Osteoblast (primary cell): ENCODE results near the gene NSUN5. TPM values are rescaled to one million over a fixed set of nuclear protein-coding genes. Genes with fewer than 3 reads are reported as not detected.

Experiments
- DNase-seq: peaks from one replicate; pipeline ENCODE4 v3.0.0; 2011; ENCODE audit warnings: low spot score, mixed read lengths; ENCODE audit not compliant: insufficient read length; ENCODE audit errors: missing footprints
- H2AFZ ChIP-seq: 2 replicates; pipeline ENCODE4 v1.6.0; 2011; ENCODE audit warnings: mild to moderate bottlenecking, low read length
- H3K27ac ChIP-seq: 2 replicates; pipeline ENCODE4 v1.5.1; 2011; ENCODE audit warnings: mild to moderate bottlenecking, low read depth, low read length, moderate library complexity
- H3K27me3 ChIP-seq: 2 replicates; pipeline ENCODE4 v1.6.0; 2012; ENCODE audit warnings: mild to moderate bottlenecking, control low read depth, inconsistent platforms, low read length, moderate library complexity; ENCODE audit not compliant: insufficient read depth
- H3K36me3 ChIP-seq: 2 replicates; pipeline ENCODE4 v1.5.1; 2011; ENCODE audit warnings: mild to moderate bottlenecking, low read length, control low read depth, moderate library complexity; ENCODE audit not compliant: insufficient read depth
- H3K4me1 ChIP-seq: 2 replicates; pipeline ENCODE4 v1.5.1; 2011; ENCODE audit warnings: mild to moderate bottlenecking, low read length, control low read depth, moderate library complexity; ENCODE audit not compliant: insufficient read depth
- H3K4me2 ChIP-seq: 2 replicates; pipeline ENCODE4 v1.6.0; 2011; ENCODE audit warnings: mild to moderate bottlenecking, low read length; ENCODE audit not compliant: insufficient read depth
- H3K4me3 ChIP-seq: fragments of 200-600 bp; sonication (generic); 3 replicates; pipeline ENCODE4 v1.5.1; 2012; ENCODE audit warnings: mild to moderate bottlenecking, low read length, inconsistent platforms; ENCODE audit not compliant: insufficient read depth
- H3K79me2 ChIP-seq: 2 replicates; pipeline ENCODE4 v1.6.0; 2012; ENCODE audit warnings: mild to moderate bottlenecking, low read length, control low read depth, inconsistent platforms; ENCODE audit not compliant: insufficient read depth
- H3K9me3 ChIP-seq: 2 replicates; pipeline ENCODE4 v1.5.1; 2011; ENCODE audit warnings: low read depth, low read length, control low read depth
- H4K20me1 ChIP-seq: 2 replicates; pipeline ENCODE4 v1.6.0; 2012; ENCODE audit warnings: mild to moderate bottlenecking, low read length, control low read depth; ENCODE audit not compliant: insufficient read depth
- total RNA-seq: library from RNA; depleted of rRNA; stranded (reverse); fragments of >200 nt; gene quantifications from 2 replicates; pipeline ENCODE4 v1.2.3, GENCODE V29; 2012
- TF ChIP-seq, protein P1 (sequence below): IDR thresholded peaks from 2 replicates; pipeline ENCODE4 v1.5.1; 2011; ENCODE audit warnings: mild to moderate bottlenecking, low read depth, low read length, moderate library complexity; ENCODE audit errors: extremely low read depth

Gene NSUN5
- 17.0 and 17.1 TPM in 2 replicates for total RNA-seq

DNA sequence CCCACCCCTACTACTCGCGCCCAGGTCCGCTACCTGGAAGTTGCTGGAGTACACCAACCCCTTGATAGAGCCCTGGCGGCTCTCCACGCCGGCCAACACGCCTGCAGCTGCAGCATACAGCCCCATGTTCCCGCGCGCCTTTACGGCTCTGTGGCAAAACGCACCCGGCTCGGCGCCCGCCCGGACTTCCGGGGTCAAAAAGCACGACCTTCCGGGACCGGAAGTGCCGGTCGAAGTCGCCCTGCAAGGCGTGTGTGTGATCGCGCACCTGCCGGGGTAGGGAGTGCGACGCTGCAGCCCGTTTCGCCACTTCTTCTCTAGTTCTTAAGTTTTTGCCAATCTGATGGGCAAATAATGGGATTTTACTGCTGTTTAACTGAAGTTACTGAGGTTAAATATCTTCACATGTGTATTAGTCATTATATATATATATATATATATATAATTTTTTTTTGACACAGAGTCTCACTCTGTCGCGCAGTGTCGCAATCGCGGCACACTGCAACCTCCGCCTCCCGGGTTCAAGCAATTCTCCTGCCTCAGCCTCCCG, at the start of gene NSUN5:
NSUN5 (minus strand) TSS at position 162 of the 550 bp plus-strand sequence; CDS start at position 126, 36 bp downstream.
- TF ChIP-seq, protein P1, sequence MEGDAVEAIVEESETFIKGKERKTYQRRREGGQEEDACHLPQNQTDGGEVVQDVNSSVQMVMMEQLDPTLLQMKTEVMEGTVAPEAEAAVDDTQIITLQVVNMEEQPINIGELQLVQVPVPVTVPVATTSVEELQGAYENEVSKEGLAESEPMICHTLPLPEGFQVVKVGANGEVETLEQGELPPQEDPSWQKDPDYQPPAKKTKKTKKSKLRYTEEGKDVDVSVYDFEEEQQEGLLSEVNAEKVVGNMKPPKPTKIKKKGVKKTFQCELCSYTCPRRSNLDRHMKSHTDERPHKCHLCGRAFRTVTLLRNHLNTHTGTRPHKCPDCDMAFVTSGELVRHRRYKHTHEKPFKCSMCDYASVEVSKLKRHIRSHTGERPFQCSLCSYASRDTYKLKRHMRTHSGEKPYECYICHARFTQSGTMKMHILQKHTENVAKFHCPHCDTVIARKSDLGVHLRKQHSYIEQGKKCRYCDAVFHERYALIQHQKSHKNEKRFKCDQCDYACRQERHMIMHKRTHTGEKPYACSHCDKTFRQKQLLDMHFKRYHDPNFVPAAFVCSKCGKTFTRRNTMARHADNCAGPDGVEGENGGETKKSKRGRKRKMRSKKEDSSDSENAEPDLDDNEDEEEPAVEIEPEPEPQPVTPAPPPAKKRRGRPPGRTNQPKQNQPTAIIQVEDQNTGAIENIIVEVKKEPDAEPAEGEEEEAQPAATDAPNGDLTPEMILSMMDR: no peak
- peak within 1 kb of the TSS; percentile 81 for H3K4me3 ChIP-seq
- peak within 1 kb of the TSS; percentile 88 for H3K4me2 ChIP-seq
- no peaks in the 10 kb centered on the region for H3K9me3 ChIP-seq
- no peaks in the 10 kb centered on the region for H3K27me3 ChIP-seq
- peaks cover 2% of the 10 kb centered on the region for H3K79me2 ChIP-seq
- peaks cover 4% of the 10 kb centered on the region for H3K4me1 ChIP-seq
- no peaks in the 10 kb centered on the region for H4K20me1 ChIP-seq
- H3K36me3 ChIP-seq: peaks cover 8% of the 10 kb centered on the region
- H2AFZ ChIP-seq: peak within 1 kb of the TSS; percentile 84
- no peak within 1 kb of the TSS for H3K27ac ChIP-seq
- DNase-seq: peak; percentile 98

DNA sequence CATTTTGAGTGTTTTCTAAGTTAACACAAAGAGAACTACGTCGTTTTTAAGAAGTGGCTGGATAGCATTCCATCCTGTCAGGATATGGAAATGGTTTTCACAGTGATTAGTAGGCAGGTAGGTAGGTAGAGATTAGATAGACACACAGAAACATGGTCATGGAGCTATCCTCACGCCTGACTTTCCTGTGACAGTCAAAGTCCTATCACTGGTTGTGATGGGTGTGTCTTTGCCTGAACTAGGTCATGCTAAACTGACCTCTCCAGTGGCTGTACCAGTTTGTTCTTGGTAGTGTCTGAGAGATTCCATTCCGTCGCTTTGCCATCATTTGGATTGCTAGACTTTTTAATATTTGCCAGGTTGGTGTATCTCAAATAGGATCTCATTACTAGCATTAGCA, 47.5 kb upstream of the NSUN5 start:
- Histone ChIP-seq H3K27me3 (peaks cover 7% of the 10 kb centered on the region), H3K9me3 (no peaks in the 10 kb centered on the region), H3K36me3 (no peaks in the 10 kb centered on the region), H3K4me2 (no peak overlapping the region), H3K79me2 (no peaks in the 10 kb centered on the region), H4K20me1 (no peaks in the 10 kb centered on the region), H2AFZ (no peak overlapping the region), H3K4me3 (no peak overlapping the region), H3K4me1 (peaks cover 8% of the 10 kb centered on the region), H3K27ac (no peak overlapping the region)
- no peak for DNase-seq
- TF ChIP-seq, protein P1: no peak

DNA sequence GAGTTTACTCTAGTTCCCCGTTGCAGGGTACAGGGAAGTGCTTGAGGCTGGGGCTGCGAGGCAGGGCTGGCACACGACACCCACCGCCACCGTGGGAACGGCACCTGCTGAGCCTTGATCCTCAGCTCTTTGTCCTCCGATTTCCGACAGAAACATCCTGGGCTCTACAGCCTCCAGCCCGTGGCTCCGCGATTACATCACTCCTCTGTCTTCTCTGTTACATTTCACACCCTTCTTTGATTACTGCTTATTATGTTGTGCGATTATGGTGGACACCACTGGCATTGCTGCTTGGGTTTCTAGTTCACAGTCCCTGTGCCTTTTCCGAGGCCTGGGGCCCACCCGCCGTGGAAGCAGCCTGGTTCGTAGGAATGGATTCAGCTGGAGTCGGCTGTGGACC, 46.2 kb upstream of the NSUN5 start:
- H3K4me2 ChIP-seq: no peak overlapping the region
- H3K27ac ChIP-seq: no peak overlapping the region
- DNase-seq: peak; percentile 53
- no peak overlapping the region for H3K4me3 ChIP-seq
- H3K9me3 ChIP-seq: no peaks in the 10 kb centered on the region
- no peaks in the 10 kb centered on the region for H3K36me3 ChIP-seq
- H3K4me1 ChIP-seq: peaks cover 8% of the 10 kb centered on the region
- H3K27me3 ChIP-seq: peaks cover 5% of the 10 kb centered on the region
- H3K79me2 ChIP-seq: no peaks in the 10 kb centered on the region
- H4K20me1 ChIP-seq: no peaks in the 10 kb centered on the region
- TF ChIP-seq, protein P1: no peak
- no peak overlapping the region for H2AFZ ChIP-seq

DNA sequence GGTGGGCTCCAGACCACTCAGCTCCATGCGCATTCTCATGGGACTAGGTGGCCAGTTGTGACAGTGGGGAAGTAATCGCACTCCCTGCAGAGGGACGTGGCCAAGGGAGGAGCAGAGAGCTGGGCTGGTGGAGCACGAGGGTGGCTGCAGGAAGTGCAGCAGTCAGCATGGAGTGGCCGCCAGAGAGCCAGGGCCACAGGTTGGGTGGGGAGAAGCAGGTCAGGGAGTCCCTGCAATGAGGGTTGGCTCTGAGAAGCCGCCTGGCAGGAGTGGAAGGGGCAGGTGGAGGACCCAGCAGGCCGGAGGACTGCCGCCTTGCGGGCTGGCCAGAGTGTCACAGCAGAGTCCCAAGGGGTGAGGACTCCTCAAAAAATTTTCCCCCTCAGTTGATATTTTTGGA, 45.6 kb upstream of the NSUN5 start:
- Histone ChIP-seq H3K4me1 (peaks cover 8% of the 10 kb centered on the region), H3K27ac (no peak overlapping the region)
- peak; percentile 42 for DNase-seq

More for the DNA sequence above, 45.6 kb upstream of the NSUN5 start:
- Histone ChIP-seq H3K4me3 (no peak overlapping the region), H2AFZ (no peak overlapping the region), H4K20me1 (no peaks in the 10 kb centered on the region), H3K79me2 (no peaks in the 10 kb centered on the region), H3K36me3 (no peaks in the 10 kb centered on the region), H3K9me3 (no peaks in the 10 kb centered on the region), H3K4me2 (no peak overlapping the region), H3K27me3 (peaks cover 2% of the 10 kb centered on the region)
- TF ChIP-seq, protein P1: no peak
